Measurements from ENCODE around the gene PCDHGA8.

GRCh38 chr5:141345327-141345726, 47.1 kb upstream of the PCDHGA8 start:
- no peak for TF ChIP-seq POLR2AphosphoS5 (IDR thresholded peaks at IDR 0.05; ENCODE audit: insufficient read depth in 1 of 2, low read depth in 1 of 2)
- no peak for TF ChIP-seq CTCF (IDR thresholded peaks at IDR 0.05)
